GM18505 (cell line): ENCODE data around the gene BNC2.
"Not testable (repeated sequence)": the region's sequence is repeated elsewhere in the genome, so short reads cannot be mapped to it uniquely, and the experiment has no call there.

Experiments used
- ATAC-seq: cut with Tn5 transposase; IDR thresholded peaks from one replicate; pipeline ENCODE4 v1.9.1; 2021; ENCODE audit not compliant: unreplicated experiment
- POLR2A ChIP-seq: IDR thresholded peaks from 4 replicates; pipeline ENCODE4 v1.6.1; 2011; ENCODE audit warnings: borderline replicate concordance; ENCODE audit not compliant: insufficient read depth, insufficient read length; ENCODE audit errors: extremely low read depth

The BNC2 gene

GRCh38 chr9:16870596-16871335 lies at the start of gene BNC2:
BNC2 (minus strand) TSS chr9:16870670; CDS start chr9:16870648, 22 bp downstream.
- ATAC-seq: no peak
- no peak for TF ChIP-seq POLR2A

GRCh38 chr9:16918920-16919319 lies 48.5 kb upstream of the BNC2 start:
- no peak for ATAC-seq
- TF ChIP-seq POLR2A: no peak

- ATAC-seq: no peak
- TF ChIP-seq POLR2A: no peak
Observed at GRCh38 chr9:16915126-16915831, 44.8 kb upstream of the BNC2 start.

- no peak for TF ChIP-seq POLR2A
- ATAC-seq: no peak
Observed at GRCh38 chr9:16912197-16912596, 41.7 kb upstream of the BNC2 start.

GRCh38 chr9:16908206-16908605 lies 37.7 kb upstream of the BNC2 start:
- not testable (repeated sequence) for ATAC-seq

GRCh38 chr9:16904655-16905054 lies 34.2 kb upstream of the BNC2 start:
- ATAC-seq: no peak
- TF ChIP-seq POLR2A: no peak

GRCh38 chr9:16901590-16901989 lies 31.1 kb upstream of the BNC2 start:
- TF ChIP-seq POLR2A: no peak

GRCh38 chr9:16899606-16900005 lies 29.1 kb upstream of the BNC2 start:
- TF ChIP-seq POLR2A: no peak
- ATAC-seq: no peak

More at GRCh38 chr9:16901590-16901989, 31.1 kb upstream of the BNC2 start:
- ATAC-seq: no peak

- ATAC-seq: no peak
- no peak for TF ChIP-seq POLR2A
Observed at GRCh38 chr9:16898464-16898863, 28.0 kb upstream of the BNC2 start.

GRCh38 chr9:16888594-16888993 lies 18.1 kb upstream of the BNC2 start:
- no peak for TF ChIP-seq POLR2A

GRCh38 chr9:16885931-16886330 lies 15.5 kb upstream of the BNC2 start:
- ATAC-seq: no peak
- no peak for TF ChIP-seq POLR2A

More at GRCh38 chr9:16888594-16888993, 18.1 kb upstream of the BNC2 start:
- ATAC-seq: no peak

GRCh38 chr9:16884952-16885513 lies 14.6 kb upstream of the BNC2 start:
- no peak for TF ChIP-seq POLR2A
- no peak for ATAC-seq

GRCh38 chr9:16884373-16884772 lies 13.9 kb upstream of the BNC2 start:
- no peak for TF ChIP-seq POLR2A
- ATAC-seq: no peak

GRCh38 chr9:16883586-16883985 lies 13.1 kb upstream of the BNC2 start:
- TF ChIP-seq POLR2A: no peak
- ATAC-seq: no peak

- not testable (repeated sequence) for ATAC-seq
Observed at GRCh38 chr9:16882440-16882839, 12.0 kb upstream of the BNC2 start.
